ENCODE measurements around the gene GCH1.

- TF ChIP-seq POLR2AphosphoS5 (IDR thresholded peaks at IDR 0.05; ENCODE audit: low read depth, low read length): no peak
- no peak for TF ChIP-seq POLR2A (IDR thresholded peaks at IDR 0.05; ENCODE audit: low read depth, low read length)
Observed at GRCh38 chr14:54797556-54797955, 105.1 kb downstream of the GCH1 start.
